ENCODE data around the gene RGL1.

Gene RGL1

DNA sequence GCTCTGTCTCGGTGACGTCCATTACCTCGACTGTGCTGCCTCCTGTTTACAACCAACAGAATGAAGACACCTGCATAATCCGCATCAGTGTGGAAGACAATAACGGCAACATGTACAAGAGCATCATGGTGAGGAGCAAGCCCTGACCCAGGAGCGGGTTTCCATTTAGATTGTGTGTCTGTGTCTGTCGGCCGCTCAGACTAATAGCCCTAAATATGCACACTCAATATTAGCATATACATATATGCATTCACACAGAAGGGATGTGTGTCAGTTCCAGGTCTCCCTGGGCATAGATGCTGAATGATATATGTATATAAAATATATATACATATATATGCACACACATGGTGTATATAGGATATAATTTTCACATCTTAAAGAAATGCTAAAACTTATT lies 111.7 kb downstream of the RGL1 start:
- DNase-seq (ENCODE audit: low read depth), result no peak

DNA sequence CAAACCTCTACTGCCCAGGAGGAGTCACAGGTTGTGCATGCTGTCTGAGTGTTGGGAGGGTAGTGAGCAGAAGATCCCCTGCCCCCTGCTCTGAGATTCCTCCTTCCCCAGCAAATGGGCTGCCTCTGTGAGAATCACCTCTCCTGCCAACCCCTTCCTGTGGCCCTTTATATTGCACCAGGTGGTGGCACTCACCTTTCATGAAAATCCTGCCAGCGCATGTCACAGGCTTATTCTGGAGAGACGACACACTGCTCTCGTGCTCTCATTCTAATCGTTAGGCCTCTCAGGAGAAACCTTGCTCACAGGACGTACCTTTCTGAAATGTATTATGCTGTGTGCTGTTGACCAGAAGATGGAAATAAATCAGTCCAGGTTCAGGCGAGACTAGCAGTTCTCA lies 113.7 kb downstream of the RGL1 start:
- no peak for DNase-seq (ENCODE audit: low read depth)

DNA sequence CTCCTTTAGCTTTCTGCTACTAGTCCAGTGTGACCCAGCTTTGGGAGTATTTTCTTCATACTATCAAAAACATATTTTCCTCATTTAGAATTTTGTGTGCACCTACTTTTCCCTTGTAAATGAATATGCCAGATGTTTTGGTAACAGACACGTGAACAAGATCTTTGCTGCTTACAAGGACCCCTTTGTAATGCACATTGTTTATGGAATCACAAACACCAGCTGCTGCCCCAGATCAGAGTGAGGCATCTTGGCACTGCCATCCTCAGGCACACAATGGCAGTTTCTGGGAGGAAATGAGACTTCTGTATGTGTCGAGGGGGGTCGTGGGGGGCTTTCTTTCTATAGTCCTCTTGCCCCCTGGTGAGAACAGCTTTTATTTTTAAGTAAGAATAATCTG lies 115.7 kb downstream of the RGL1 start:
- no peak for DNase-seq (ENCODE audit: low read depth)

DNA sequence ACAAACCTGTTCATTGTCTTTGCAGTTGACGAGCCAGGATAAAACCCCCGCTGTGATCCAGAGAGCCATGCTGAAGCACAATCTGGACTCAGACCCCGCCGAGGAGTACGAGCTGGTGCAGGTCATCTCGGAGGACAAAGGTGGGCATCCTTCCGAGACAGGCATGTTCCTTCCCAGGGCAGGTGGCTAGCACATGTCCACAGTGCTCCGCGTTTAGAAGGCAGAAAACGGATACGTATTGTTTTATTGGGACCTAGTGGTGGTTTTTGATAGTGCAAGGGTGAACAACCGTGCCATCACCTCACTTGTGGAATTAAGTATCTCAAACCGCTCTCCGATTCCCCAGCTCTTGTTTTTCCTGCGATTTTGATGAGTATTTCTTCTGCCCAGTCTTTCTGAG lies 117.3 kb downstream of the RGL1 start:
- no peak for DNase-seq (ENCODE audit: low read depth)

DNA sequence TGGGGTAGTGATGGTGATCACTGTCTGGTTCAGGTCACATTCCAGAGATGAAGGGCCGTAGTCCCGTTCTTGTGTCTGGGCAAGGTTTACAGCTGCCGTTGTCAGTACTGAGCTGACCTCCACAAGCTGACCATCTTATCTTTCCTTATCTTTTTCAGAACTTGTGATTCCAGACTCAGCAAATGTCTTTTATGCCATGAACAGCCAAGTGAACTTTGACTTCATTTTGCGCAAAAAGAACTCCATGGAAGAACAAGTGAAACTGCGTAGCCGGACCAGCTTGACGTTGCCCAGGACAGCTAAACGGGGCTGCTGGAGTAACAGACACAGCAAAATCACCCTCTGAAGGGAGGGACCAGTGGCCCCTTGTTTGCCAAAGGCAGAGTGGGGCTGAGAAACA lies 121.0 kb downstream of the RGL1 start:
- DNase-seq (ENCODE audit: low read depth), result no peak

DNA sequence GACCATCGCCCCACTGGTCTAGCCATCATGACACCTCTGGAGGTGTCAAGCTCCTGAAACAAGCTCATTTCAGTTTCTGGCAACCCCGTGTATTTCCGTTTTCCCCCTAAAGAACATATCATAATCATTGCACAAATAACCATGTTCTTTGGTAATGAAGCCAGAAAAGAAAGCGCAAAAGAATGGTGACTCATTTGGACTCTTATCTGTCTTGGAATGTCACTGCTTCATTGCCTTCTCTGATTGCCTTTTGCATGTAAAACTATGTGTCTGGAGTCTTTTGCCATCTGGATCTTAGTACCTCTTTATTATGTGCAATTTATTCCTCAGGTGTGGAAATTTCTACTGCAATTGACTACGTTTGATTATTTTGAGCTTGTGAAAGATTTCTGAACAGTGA lies 122.1 kb downstream of the RGL1 start:
- DNase-seq (ENCODE audit: low read depth), result no peak

DNA sequence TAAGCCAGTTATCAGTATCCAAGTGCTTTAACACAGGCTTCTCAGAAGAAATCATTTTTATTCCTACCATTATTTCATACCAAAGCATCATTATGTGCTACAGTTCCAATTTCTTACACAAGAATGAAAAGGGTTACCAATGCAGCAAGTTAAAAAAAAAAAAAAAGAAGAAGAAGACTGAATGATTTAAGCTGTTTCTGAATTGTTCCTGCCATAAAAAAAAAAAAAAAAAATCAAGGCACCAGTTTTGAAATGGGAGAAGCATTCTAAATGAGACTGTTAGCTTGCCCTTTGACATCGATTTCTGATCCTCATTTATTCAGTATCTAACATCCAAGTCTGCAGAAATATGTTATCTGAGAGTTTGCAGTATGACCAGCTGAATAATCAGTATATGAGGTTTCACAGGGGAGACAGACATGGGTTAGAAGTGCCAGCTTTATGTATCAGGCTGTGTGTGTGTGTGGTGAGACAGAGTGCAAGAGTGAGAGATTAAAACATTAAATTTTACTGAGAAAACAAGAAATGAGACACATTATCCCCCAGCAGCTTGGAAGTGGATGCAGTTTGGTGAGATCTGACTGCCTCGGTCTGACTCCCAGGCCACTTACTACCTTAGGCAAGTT lies 126.8 kb downstream of the RGL1 start:
- no peak for DNase-seq (ENCODE audit: low read depth)

DNA sequence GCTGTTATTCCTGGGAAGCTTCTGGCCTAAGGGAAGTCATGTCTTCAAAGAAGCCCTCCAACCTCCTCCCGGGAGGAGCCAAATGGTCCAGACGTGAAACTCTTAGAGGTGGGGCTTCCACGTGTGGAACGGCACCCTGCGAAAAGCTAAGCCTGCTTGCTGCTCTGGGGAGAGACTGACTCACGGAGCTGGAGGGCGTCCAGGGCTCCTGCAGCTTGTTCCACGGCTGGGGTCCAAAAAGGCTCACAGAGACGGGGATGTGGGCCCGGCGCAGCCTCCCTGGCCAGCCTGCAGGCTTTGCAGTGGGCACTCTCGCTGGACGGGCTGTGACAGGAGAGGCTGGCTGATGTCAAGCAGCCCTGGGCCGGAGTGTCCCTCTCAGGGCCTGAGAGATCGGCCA lies 127.5 kb downstream of the RGL1 start:
- no peak for DNase-seq (ENCODE audit: low read depth)

DNA sequence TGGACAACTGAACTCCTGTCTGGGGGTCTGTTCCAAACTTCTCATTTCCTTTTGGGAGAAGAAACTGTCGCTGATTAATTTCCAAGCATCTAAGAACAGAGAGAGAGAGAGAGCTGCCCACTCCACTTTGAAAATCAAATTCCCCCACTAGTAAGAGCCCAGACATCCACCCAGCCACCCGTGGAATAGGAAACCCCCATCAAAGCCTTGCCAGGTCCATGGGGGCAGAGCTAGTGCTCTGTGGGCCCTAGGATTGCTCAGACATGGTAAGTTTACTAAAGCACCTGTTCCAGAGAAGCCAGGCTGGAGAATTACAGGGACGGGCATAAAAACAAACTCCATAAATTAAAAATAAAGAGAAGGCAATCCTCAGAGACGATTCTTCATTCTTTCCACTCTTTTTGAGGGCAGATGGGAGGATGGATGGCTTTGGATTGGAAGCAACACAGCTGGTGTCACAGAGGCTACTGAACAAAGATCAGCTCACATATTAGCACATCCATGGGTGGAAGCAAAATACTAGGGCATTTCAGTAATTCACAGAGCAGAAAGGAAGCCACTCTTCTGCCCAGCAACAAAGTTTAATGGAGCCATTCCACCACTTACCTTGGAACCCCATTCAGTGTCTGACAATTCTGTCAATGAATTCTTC lies 128.7 kb downstream of the RGL1 start:
- DNase-seq (ENCODE audit: low read depth), result no peak

DNA sequence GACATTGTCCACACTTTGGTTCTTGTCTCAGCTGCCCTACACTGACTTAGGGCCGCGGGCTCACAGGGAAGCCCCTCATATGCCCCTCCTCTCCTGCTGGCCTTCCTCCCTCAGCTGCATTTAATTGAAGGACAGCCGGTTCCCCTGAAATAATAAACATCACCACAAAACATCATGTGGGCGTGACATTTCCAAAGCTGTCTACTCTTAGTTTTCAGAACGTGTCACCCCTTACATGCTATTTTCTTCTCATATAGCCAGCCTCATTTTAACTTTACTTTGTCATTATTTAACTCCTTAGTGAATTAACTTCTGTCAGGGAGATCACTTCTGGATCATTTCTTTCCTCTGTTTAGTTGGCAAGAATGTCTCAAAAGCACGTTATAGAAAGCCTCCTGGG lies 129.4 kb downstream of the RGL1 start:
- no peak for DNase-seq (ENCODE audit: low read depth)

DNA sequence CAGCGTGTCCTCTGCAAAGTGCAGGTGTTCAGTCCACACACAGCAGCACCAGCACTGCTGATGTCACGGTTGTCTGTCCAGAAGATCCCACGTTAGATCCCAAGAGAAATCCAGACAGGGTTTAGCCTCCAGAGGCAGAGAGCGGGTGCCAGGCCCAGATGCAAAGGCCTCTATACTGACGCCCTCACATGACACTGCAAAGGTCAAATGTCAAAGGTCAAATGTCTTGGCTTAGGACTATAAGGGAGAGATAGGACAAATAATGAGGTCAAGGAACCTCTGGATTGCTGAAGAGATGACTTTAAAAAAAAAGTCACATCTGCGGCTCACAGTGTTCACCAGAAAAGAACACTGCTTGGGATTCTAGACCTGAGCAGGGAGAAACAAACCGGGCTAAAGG lies 131.1 kb downstream of the RGL1 start:
- no peak for DNase-seq (ENCODE audit: low read depth)

DNA sequence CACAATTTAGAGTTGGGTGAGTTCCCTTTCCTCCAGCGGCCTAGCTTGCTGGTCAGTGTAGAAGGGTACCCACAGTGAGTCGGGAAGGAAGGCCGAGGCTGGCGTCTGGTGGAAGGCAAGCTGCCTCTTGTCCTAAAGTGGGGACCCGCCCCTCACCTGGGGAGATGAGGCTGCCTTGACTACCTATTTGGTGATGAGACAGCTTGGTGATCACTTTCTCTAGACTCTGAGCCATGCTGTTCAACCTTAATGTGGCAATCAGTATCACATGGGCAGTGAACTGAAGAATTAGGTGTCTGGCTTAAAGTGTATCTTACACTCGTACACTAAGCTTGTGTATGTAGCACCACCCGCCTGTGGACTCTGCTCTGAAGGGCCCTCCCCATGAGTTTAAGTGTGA lies 131.9 kb downstream of the RGL1 start:
- DNase-seq (ENCODE audit: low read depth), result no peak

DNA sequence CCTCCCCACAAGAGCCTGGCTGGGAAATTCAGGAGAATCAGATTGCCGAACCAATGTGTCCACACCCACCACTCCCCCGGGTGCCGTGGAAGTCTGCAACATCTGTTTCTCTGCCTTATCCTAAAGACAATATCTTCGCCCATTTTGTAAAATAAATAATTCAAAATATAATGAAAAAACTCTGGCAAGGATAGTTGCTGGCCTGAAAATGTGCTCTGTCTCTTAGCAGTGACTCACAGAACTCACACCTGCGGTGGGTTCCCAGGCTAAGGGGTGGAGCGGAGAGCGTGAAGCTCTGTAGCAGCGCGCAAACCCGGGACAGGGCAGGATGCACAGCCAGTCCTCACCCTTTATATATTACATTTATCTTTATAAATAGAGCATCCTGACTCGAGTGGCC lies 132.7 kb downstream of the RGL1 start:
- DNase-seq (ENCODE audit: low read depth), result no peak

DNA sequence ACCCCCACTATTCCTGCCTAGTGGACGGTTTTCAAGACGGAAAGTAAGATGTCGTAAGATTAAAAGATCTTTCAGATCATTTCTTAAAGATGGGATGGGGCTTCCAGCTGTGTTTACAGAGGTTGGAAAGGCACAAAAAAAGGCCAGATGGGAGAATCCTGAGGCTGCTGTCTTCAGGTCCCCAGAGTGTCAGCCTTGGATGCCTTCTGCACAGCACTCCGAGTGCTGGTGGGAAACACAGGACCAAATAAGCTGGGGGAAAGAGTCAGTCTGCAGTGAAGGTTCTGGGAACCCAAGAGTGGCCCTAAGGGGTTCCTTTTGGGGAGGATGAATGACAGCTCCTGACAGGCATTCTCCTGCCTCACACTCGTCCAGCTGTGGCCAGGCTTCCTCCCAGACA lies 136.1 kb downstream of the RGL1 start:
- DNase-seq (ENCODE audit: low read depth), result no peak

DNA sequence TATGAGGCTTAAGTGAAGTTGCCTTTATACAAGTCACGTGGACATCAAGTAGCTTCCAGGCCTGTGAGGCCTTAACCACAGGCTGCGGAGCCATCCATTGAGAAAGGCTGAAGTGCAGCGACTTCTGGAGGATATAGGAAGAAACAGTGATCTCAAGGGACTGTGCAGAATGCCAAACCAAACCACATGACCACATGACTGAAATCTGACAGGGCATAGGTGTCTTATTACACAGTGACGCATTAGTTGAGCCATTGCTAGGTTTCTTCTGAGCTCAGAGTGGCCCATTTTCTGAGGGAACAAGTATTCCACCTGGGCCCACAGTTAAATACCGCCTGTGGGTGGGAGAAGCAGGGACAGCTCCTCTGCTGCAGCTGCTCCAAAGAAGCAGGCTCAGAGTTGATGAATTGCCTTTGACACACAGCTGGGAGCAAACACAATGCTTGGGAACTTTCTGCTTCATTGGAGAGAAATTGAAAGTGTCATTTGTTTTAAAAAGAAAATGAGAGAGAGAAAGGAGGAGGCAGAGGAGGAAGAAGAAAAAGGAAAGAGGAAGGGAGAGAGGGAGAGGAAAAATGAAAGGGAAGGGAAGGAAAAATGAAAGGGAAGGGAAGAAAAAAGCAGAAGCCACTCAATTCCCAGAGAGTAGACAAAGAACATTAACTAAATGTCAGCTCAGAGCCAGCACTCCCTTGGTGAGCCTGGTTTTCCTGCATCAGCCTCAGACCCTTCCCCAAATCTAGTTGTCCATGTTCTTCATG lies 138.2 kb downstream of the RGL1 start:
- DNase-seq (ENCODE audit: low read depth), result no peak

DNA sequence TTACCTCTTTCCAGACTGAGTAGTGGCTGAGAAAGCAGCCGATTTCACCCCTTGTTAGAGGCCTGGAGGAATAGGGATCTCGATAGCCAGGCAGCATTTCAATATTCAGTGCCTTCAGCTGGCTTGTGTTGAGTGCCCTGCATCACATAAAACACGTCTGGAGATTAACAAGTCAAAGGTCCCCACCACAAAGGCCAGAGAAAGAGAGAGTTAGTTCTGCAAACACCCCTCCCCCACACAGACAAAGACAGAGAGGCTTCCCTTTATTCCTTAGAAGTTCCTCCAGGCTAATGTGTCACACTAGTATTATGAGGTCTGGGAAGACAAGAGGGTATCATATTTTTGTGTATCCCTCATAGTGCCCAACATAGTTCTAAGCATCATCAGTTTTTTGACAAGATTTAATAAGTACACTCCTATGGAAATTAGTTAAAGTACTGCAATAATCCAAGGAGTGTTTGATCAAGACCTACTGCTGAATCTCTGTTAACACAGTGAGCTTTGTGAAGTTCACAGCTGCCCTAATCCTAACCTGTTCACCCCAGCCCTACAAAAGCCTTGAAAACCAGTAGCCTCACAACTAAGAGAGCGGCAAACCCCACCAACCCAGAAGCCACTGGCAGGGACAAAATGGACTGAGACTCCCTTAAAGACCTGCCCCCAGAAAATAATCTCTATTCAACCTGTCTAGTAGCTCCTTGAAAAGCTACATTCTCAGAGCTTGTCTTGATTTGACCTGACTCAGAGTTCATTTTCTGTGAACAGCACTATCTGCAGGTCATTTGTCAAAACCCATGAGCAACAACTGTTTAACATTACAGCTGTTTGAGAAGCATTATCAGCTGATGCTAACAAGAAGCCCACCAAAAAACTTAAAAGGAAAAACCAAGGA lies 140.8 kb downstream of the RGL1 start:
- no peak for DNase-seq (ENCODE audit: low read depth)

DNA sequence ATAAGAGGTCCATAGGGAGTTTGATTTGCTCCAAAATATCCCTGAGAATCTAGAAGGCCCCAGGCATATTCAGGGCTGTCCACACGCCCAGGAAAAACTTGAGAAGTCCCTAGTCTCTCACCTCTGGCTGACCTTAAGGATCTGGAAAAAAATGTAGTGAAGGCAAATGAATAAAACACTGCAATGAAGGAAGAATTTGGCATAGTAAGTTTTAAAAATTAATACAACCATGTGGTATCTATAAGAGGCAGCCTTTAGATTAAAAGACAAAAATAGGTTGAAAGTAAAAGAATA lies 141.3 kb downstream of the RGL1 start:
- no peak for DNase-seq (ENCODE audit: low read depth)

DNA sequence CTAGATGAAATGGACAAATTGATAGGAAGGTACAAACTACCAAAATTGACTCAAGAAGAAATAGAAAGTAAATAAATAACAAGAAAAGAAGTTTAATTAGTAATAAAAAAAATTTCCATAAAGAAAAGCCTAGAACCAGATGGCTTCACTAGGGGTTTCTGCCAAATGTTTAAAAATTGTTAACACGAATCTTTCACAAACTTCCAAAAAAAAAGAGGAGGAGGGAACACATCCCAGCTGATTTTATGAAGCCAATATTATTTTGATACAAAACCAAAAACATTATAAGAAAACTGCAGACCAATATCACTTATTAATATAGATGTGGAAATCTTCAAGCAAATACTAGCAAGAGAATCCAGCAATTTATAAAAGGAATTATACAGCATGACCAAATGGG lies 143.1 kb downstream of the RGL1 start:
- DNase-seq (ENCODE audit: low read depth), result no peak

DNA sequence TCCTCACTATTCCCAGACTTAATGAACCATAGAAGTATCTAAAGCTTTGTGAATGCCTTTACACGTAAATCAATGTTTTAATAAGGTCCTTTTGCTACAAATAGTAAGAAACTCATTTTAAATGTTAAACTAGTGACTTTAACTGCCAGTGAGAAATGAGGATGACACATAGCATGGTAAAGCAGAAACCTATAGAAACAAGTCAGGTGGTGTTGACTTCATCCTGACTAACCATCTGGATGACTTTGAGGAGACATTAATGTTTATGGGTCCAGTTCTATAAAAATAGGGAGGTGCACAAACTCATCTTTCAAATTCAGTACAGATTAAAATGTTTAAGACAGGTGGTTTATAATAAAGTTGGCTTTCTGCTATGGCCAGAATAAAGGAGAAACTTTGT lies 147.2 kb downstream of the RGL1 start:
- no peak for DNase-seq (ENCODE audit: low read depth)

DNA sequence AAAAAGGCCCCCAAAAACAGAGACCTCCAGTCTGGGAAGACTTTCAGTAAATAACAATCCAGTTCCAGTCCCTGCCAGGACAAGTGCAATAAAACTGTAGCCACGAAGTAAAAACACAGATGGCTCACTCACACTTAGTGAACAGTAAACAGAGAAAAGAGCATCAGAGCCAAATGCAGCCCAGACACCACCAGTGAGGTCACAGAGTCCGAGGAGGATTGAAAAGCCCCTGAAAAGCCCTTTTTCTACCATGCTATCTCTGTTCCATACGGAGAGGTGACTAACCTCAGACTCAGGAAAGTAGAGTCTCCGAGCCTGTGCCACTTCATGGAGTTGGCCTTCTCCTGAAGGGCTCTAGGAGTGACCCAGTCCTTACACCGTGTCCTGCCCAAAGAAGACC lies 148.1 kb downstream of the RGL1 start:
- DNase-seq (ENCODE audit: low read depth), result no peak

DNA sequence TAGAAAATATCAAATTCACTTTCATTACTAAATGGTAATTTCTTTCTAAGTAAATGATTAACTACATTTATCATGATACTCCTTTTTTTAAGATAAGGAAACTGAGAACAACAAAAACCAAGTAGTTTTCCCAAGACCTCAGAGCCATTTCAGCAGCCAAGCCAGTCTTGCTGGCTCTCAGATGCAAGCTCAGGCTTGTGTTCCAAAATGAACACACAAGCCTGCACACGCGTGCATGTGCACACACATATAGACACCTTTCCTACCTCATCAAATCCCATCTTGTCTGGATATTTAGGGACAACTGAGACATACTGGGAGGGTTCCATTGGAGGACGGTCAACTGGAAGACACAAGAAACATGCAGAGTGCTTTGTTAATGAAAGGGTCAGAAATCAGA lies 149.6 kb downstream of the RGL1 start:
- DNase-seq (ENCODE audit: low read depth), result no peak

DNA sequence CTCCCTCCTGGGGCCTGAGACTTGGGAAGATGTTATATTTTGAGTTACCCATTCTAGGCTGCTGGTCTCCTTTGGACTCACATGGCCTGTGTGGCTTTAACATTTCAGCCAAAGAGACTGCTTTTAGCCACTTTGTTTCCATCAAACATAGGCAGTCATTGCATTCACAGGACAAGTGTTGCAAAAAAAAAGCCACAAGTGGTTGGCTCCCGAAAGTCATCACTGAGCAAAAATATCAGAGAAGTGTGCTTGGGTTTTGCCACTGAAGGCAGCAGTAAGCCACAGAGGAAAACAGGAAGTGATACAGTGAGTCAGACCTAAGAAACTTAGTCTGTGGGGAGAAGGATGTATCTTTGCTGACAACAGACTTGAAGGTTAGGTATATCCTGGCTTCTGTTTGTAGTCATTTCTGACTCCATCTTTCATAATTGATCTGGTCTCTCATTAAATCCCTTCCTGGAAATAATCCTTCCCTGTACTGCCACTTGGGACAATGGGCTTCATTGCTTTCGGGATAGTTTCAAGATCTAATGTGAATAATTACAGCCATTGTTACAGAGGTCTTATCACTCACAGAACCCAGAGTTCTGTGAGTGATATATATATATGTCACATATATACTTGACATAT lies 151.8 kb downstream of the RGL1 start:
- DNase-seq (ENCODE audit: low read depth), result peak; percentile 21

Measured in stimulated activated CD8-positive, alpha-beta memory T cell treated with anti-CD3 and anti-CD28 coated beads, Interleukin-12 subunit alpha, Interleukin-12 subunit beta, amount 100 ng/mL, for 4 hours (primary cell).